HEK293 (cell line): Measurements from ENCODE around the gene LIME1.
A peak's percentile ranks its signal among the peaks of the same experiment; 100 is the strongest.

Source experiments
- CTCF ChIA-PET: fragments of 350-600 bp; formaldehyde crosslinking; extraction: SDS; loops from one replicate; lab custom pipeline; 2021; ENCODE audit warnings: antibody characterized with exemption; lab: Yijun Ruan, JAX
- POLR2A ChIA-PET: fragments of 300-600 bp; formaldehyde crosslinking; extraction: SDS; loops from one replicate; lab custom pipeline; 2020; ENCODE audit warnings: antibody characterized with exemption, inconsistent platforms; lab: Yijun Ruan, JAX
- H3K27ac ChIP-seq: fragments of 200-500 bp; sonication (Bioruptor generic); 2 replicates; pipeline ENCODE4 v1.5.1; 2014; ENCODE audit warnings: low read depth, low read length, control low read depth, inconsistent platforms; ENCODE audit errors: extremely low read depth
- H3K36me3 ChIP-seq, 2 experiments: fragments of 200-500 bp in 1 of 2; sonication (Bioruptor generic) in 1 of 2; 1 replicate in 1 of 2; 2 replicates in 1 of 2; pipeline ENCODE4 v1.5.1; 2014 to 2017; ENCODE audit warnings: inconsistent platforms in 2 of 2, low read length in 2 of 2; ENCODE audit not compliant: control insufficient read depth in 2 of 2, insufficient read depth in 1 of 2
- H3K4me1 ChIP-seq: fragments of 200-500 bp; sonication (Bioruptor generic); 2 replicates; pipeline ENCODE4 v1.5.1; 2014; ENCODE audit warnings: mild to moderate bottlenecking, low read length, inconsistent platforms; ENCODE audit not compliant: control insufficient read depth, insufficient read depth
- H3K4me3 ChIP-seq: 2 replicates; pipeline ENCODE4 v1.5.1; 2011; ENCODE audit warnings: low read depth, mild to moderate bottlenecking, control low read depth, low read length, moderate library complexity
- H3K9me3 ChIP-seq: fragments of 200-500 bp; sonication (Bioruptor generic); 2 replicates; pipeline ENCODE4 v1.5.1; 2014; ENCODE audit warnings: low read depth, low read length, inconsistent platforms; ENCODE audit not compliant: control insufficient read depth, insufficient read depth
- GLIS1 ChIP-seq: fragments of 450-650 bp; formaldehyde crosslinking; IDR thresholded peaks from 2 replicates; pipeline ENCODE4 v1.5.1; 2016; ENCODE audit warnings: missing biosample characterization, missing genetic modification characterization
- KLF10 ChIP-seq: fragments of 450-650 bp; IDR thresholded peaks from 2 replicates; pipeline ENCODE4 v1.5.1; 2018; ENCODE audit warnings: missing biosample characterization, mild to moderate bottlenecking, missing genetic modification characterization
- KLF8 ChIP-seq: fragments of 450-650 bp; formaldehyde crosslinking; IDR thresholded peaks from 2 replicates; pipeline ENCODE4 v1.5.1; 2016; ENCODE audit warnings: missing biosample characterization, missing genetic modification characterization
- SCRT2 ChIP-seq: fragments of 450-650 bp; formaldehyde crosslinking; IDR thresholded peaks from 2 replicates; pipeline ENCODE4 v1.5.1; 2016; ENCODE audit warnings: missing biosample characterization, missing genetic modification characterization
- YY1 ChIP-seq: fragments of 450-650 bp; formaldehyde crosslinking; IDR thresholded peaks from 2 replicates; pipeline ENCODE4 v1.5.1; 2018; ENCODE audit warnings: missing biosample characterization, missing genetic modification characterization
- ZNF138 ChIP-seq: fragments of 450-650 bp; formaldehyde crosslinking; IDR thresholded peaks from 2 replicates; pipeline ENCODE4 v1.5.1; 2016; ENCODE audit warnings: missing biosample characterization, missing genetic modification characterization, borderline replicate concordance
- ZNF248 ChIP-seq: fragments of 450-650 bp; formaldehyde crosslinking; IDR thresholded peaks from 2 replicates; pipeline ENCODE4 v1.5.1; 2017; ENCODE audit warnings: missing biosample characterization, missing genetic modification characterization
- ZNF341 ChIP-seq: fragments of 450-650 bp; formaldehyde crosslinking; IDR thresholded peaks from 2 replicates; pipeline ENCODE4; 2016; ENCODE audit warnings: low read depth, missing biosample characterization, missing genetic modification characterization
- ZNF350 ChIP-seq: fragments of 450-650 bp; formaldehyde crosslinking; IDR thresholded peaks from 2 replicates; pipeline ENCODE4 v1.5.0; 2017; ENCODE audit warnings: missing biosample characterization, mild to moderate bottlenecking, missing genetic modification characterization
- ZNF423 ChIP-seq: fragments of 450-650 bp; formaldehyde crosslinking; IDR thresholded peaks from 2 replicates; pipeline ENCODE4 v1.5.1; 2016; ENCODE audit warnings: missing biosample characterization, missing genetic modification characterization
- ZNF473 ChIP-seq: fragments of 450-650 bp; formaldehyde crosslinking; IDR thresholded peaks from 2 replicates; pipeline ENCODE4 v1.5.1; 2017; ENCODE audit warnings: missing biosample characterization, missing genetic modification characterization
- ZNF544 ChIP-seq: fragments of 450-650 bp; formaldehyde crosslinking; IDR thresholded peaks from 2 replicates; pipeline ENCODE4 v1.5.0; 2017; ENCODE audit warnings: missing biosample characterization, missing genetic modification characterization
- ZNF600 ChIP-seq: fragments of 450-650 bp; formaldehyde crosslinking; IDR thresholded peaks from 2 replicates; pipeline ENCODE4 v1.5.1; 2016; ENCODE audit warnings: missing biosample characterization, missing genetic modification characterization
- ZNF623 ChIP-seq: fragments of 450-650 bp; formaldehyde crosslinking; IDR thresholded peaks from 2 replicates; pipeline ENCODE4 v1.5.1; 2016; ENCODE audit warnings: missing biosample characterization, missing genetic modification characterization
- ZNF670 ChIP-seq: fragments of 450-650 bp; formaldehyde crosslinking; IDR thresholded peaks from 2 replicates; pipeline ENCODE4 v1.5.1; 2016; ENCODE audit warnings: missing biosample characterization, missing genetic modification characterization, low read depth
- TF ChIP-seq, protein P1 (sequence below): fragments of 450-650 bp; formaldehyde crosslinking; IDR thresholded peaks from 2 replicates; pipeline ENCODE4 v1.5.1; 2016; ENCODE audit warnings: missing biosample characterization, missing genetic modification characterization
- TF ChIP-seq, protein P2 (sequence below): fragments of 450-650 bp; formaldehyde crosslinking; IDR thresholded peaks from 2 replicates; pipeline ENCODE4 v1.5.1; 2016; ENCODE audit warnings: missing biosample characterization, missing genetic modification characterization
- TF ChIP-seq, protein P3 (sequence below): fragments of 450-650 bp; formaldehyde crosslinking; conservative IDR thresholded peaks from 2 replicates; pipeline ENCODE4 v1.5.1; 2016; ENCODE audit warnings: low read depth, missing biosample characterization, missing genetic modification characterization

LIME1 gene

DNA sequence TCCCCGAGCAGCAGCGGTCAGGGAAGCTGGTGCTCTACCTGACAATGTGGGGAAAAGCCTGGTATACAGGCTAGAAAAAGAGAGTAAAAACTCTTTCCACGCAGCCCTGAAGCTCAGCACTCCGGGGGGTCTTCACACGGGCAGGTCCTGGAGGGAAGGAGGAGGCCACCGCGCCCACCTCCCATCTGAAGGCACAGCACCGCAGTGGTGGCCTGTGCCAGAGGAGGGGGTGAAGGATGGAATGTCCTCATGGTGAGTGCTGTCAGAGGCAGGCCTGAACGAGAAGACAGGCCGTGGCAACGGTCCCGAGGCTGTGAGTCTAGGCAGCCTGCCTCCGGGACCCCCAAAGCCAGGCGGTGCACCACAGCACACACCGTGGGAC, 9.0 kb downstream of the LIME1 start:
- TF ChIP-seq GLIS1 (tag by site-specific recombination) (peak; percentile 84), ZNF341 (tag by site-specific recombination) (peak; percentile 84), YY1 (tag by site-specific recombination) (no peak)
- ChIA-PET CTCF (interaction anchor here (0.6 to 1.3 kb wide), 2 partner anchors 113 to 229 kb away, joined by 3 to 5 read pairs; no protein-coding TSS in a partner anchor), POLR2A (interaction anchor here (1.0 kb wide), 1 partner anchor 8 kb away, joined by 3 read pairs; the partner anchor contains the start of gene LIME1)
- no peak overlapping the region for H3K27ac ChIP-seq
- H3K4me1 ChIP-seq: no peaks in the 10 kb centered on the region
- H3K4me3 ChIP-seq: no peak overlapping the region
- H3K36me3 ChIP-seq: peaks cover 4 to 28% of the 10 kb centered on the region in 2 experiments; a peak in 1 of 3 replicates
- H3K9me3 ChIP-seq: no peaks in the 10 kb centered on the region

DNA sequence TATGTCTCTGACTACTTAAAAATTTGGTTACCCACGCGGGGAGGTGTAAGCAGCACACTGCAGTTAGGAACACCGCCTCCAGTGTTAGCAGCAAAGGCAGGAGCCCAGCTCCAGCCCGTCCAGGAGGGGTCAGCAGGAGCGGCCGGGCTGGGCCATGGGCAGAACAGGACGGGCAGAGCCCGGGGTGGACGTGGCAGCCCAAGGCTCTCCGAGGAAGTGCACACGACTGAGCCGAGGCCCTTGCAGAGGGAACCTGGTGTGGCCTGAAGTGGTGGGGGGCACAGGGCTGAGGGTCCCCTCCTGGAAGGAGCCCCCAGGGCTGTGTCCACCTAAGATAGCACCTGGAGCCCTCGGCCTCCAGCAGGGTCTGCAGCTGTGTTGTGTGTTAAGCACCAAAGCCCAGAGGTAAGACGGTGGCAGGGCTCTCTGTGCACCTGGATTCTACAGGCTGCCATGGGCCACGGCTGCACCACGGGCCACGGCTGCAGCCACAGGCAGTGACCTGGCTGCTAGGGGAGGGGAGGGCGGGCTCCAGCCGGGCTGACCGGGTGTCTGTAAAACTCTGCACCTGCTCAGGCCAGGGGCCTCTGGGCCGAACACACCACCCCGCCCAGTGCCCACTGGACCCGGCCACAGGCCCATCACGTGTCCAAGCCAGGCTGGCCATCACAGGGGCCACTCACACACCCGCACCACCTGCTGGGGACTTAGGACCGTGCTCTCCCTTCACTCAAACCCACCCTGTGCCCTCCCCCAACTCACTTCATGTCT, 9.7 kb downstream of the LIME1 start:
- Histone ChIP-seq H3K27ac (no peak overlapping the region), H3K4me1 (no peaks in the 10 kb centered on the region), H3K36me3 (peaks cover 4 to 26% of the 10 kb centered on the region in 2 experiments; a peak in 1 of 3 replicates), H3K9me3 (no peaks in the 10 kb centered on the region), H3K4me3 (no peak overlapping the region)
- ChIA-PET POLR2A (interaction anchor here (0.6 kb wide), 2 partner anchors 95 to 132 kb away, joined by 3 to 5 read pairs; no protein-coding TSS in a partner anchor), CTCF (interaction anchor here (0.6 to 1.3 kb wide), 2 partner anchors 112 to 228 kb away, joined by 3 to 5 read pairs; no protein-coding TSS in a partner anchor)
- no peak for TF ChIP-seq KLF8
- 0 out of 2 replicates have a peak, but pooled peaks have one; percentile 10 for TF ChIP-seq SCRT2 (tag by site-specific recombination)

DNA sequence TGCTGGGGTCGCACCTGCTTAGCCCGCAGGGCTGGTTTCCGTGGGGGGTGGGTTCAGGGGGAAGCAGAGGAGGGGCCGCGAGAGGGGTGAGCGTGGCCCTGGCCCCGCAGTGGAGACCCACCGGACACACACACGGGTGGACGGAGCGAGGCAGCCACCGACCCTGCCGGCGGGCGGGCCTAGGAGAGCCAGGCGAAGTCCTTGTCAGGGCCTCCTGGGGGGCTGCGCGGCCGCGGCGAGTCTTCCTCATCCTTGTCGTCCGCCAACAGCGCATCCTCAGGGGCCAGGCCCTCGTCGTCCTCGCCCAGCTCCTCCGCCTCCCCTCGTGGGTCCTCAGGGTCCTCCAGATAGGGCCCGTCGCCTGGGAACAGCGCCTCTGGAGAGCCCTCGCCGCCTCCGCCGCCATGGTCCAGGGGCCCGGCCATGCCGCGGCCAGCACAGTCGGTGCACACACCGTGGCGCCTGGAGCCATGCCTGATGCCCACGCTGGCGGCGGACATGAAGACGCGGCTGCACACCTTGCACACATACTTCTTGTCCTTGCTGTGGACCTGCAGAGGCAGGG, 10.4 kb downstream of the LIME1 start:
- Histone ChIP-seq H3K4me3 (no peak overlapping the region), H3K4me1 (no peaks in the 10 kb centered on the region), H3K9me3 (no peaks in the 10 kb centered on the region), H3K36me3 (peaks cover 4 to 20% of the 10 kb centered on the region in 2 experiments; a peak in 1 of 3 replicates), H3K27ac (no peak overlapping the region)
- POLR2A ChIA-PET: interaction anchor here (0.6 kb wide), 1 partner anchor 96 kb away, joined by 5 read pairs; no protein-coding TSS in a partner anchor
- no peak for TF ChIP-seq ZNF473 (tag by site-specific recombination)
- TF ChIP-seq, protein P1, sequence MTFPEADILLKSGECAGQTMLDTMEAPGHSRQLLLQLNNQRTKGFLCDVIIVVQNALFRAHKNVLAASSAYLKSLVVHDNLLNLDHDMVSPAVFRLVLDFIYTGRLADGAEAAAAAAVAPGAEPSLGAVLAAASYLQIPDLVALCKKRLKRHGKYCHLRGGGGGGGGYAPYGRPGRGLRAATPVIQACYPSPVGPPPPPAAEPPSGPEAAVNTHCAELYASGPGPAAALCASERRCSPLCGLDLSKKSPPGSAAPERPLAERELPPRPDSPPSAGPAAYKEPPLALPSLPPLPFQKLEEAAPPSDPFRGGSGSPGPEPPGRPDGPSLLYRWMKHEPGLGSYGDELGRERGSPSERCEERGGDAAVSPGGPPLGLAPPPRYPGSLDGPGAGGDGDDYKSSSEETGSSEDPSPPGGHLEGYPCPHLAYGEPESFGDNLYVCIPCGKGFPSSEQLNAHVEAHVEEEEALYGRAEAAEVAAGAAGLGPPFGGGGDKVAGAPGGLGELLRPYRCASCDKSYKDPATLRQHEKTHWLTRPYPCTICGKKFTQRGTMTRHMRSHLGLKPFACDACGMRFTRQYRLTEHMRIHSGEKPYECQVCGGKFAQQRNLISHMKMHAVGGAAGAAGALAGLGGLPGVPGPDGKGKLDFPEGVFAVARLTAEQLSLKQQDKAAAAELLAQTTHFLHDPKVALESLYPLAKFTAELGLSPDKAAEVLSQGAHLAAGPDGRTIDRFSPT (tag by site-specific recombination): no peak
- TF ChIP-seq ZNF670 (tag by site-specific recombination): no peak
- TF ChIP-seq ZNF350 (tag by site-specific recombination): no peak
- TF ChIP-seq, protein P2, sequence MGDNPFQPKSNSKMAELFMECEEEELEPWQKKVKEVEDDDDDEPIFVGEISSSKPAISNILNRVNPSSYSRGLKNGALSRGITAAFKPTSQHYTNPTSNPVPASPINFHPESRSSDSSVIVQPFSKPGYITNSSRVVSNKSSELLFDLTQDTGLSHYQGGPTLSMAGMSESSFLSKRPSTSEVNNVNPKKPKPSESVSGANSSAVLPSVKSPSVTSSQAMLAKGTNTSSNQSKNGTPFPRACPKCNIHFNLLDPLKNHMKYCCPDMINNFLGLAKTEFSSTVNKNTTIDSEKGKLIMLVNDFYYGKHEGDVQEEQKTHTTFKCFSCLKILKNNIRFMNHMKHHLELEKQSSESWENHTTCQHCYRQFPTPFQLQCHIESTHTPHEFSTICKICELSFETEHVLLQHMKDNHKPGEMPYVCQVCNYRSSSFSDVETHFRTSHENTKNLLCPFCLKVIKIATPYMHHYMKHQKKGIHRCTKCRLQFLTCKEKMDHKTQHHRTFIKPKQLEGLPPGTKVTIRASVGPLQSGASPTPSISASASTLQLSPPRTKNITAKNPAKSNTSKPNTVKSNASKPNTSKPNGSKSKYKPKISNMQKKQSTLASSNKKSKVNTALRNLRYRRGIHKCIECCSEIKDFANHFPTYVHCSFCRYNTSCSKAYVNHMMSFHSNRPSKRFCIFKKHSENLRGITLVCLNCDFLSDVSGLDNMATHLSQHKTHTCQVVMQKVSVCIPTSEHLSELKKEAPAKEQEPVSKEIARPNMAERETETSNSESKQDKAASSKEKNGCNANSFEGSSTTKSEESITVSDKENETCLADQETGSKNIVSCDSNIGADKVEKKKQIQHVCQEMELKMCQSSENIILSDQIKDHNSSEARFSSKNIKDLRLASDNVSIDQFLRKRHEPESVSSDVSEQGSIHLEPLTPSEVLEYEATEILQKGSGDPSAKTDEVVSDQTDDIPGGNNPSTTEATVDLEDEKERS (tag by site-specific recombination): no peak
- no peak for TF ChIP-seq ZNF623 (tag by site-specific recombination)
- TF ChIP-seq ZNF600: no peak
- TF ChIP-seq KLF10 (tag by site-specific recombination): no peak
- TF ChIP-seq, protein P3, sequence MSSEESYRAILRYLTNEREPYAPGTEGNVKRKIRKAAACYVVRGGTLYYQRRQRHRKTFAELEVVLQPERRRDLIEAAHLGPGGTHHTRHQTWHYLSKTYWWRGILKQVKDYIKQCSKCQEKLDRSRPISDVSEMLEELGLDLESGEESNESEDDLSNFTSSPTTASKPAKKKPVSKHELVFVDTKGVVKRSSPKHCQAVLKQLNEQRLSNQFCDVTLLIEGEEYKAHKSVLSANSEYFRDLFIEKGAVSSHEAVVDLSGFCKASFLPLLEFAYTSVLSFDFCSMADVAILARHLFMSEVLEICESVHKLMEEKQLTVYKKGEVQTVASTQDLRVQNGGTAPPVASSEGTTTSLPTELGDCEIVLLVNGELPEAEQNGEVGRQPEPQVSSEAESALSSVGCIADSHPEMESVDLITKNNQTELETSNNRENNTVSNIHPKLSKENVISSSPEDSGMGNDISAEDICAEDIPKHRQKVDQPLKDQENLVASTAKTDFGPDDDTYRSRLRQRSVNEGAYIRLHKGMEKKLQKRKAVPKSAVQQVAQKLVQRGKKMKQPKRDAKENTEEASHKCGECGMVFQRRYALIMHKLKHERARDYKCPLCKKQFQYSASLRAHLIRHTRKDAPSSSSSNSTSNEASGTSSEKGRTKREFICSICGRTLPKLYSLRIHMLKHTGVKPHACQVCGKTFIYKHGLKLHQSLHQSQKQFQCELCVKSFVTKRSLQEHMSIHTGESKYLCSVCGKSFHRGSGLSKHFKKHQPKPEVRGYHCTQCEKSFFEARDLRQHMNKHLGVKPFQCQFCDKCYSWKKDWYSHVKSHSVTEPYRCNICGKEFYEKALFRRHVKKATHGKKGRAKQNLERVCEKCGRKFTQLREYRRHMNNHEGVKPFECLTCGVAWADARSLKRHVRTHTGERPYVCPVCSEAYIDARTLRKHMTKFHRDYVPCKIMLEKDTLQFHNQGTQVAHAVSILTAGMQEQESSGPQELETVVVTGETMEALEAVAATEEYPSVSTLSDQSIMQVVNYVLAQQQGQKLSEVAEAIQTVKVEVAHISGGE: no peak
- TF ChIP-seq ZNF544 (tag by site-specific recombination): no peak
- TF ChIP-seq ZNF423 (tag by site-specific recombination): no peak
- no peak for TF ChIP-seq ZNF248 (tag by site-specific recombination)
- no peak for TF ChIP-seq ZNF138 (tag by site-specific recombination)
- CTCF ChIA-PET: no interaction called here
